ENCODE measurements around the gene SPOCK2. TPM values are rescaled to one million over a fixed set of nuclear protein-coding genes. Genes with fewer than 3 reads are reported as not detected.

The SPOCK2 gene
- total and polyA plus RNA-seq, 2 of the 13 experiments (the other 11 are each of a cell fraction or from before 2014, with no cell fraction given): 8.6 to 30.6 TPM

DNA sequence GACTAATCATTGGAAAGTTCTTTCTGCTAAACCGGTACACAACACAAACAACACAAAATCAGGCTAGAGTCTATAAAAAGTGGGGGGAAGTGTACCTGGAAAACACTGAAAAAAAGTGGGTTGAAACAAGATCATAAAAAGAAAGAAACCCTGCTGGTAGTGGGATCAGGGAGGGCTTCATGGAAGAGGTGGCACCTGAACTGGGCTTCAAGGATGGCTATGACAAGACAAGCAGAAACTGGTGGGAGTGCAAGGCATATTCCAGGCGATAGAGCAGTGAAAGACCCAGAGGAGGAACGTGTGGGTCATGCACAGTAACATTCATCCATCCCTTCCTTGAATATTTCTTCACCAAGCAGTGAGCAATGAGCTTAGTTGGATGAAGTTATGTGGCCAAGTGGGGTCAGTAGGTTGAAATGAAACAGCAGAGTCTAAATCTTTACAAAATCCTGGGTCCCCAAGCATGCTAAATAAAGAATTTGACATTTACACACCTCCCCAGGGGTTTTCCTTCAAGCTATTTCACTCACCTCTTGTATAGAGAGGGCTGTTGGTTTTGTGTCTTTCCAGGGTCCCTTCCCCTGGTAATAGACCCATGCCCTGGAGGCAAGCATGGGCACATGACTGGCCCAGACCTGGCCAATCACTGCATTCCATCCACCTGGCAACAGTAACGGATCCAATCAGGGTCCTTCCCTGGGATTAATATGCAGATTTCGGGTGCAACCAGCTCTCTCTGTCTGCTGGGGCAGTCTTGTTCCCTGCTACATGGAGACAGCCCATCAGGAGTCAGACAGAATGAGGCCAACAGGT lies 38.2 kb downstream of the SPOCK2 start (continued):
- TF ChIP-seq, protein P1, sequence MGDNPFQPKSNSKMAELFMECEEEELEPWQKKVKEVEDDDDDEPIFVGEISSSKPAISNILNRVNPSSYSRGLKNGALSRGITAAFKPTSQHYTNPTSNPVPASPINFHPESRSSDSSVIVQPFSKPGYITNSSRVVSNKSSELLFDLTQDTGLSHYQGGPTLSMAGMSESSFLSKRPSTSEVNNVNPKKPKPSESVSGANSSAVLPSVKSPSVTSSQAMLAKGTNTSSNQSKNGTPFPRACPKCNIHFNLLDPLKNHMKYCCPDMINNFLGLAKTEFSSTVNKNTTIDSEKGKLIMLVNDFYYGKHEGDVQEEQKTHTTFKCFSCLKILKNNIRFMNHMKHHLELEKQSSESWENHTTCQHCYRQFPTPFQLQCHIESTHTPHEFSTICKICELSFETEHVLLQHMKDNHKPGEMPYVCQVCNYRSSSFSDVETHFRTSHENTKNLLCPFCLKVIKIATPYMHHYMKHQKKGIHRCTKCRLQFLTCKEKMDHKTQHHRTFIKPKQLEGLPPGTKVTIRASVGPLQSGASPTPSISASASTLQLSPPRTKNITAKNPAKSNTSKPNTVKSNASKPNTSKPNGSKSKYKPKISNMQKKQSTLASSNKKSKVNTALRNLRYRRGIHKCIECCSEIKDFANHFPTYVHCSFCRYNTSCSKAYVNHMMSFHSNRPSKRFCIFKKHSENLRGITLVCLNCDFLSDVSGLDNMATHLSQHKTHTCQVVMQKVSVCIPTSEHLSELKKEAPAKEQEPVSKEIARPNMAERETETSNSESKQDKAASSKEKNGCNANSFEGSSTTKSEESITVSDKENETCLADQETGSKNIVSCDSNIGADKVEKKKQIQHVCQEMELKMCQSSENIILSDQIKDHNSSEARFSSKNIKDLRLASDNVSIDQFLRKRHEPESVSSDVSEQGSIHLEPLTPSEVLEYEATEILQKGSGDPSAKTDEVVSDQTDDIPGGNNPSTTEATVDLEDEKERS (CRISPR knock-in tag; IDR thresholded peaks at IDR 0.05): no peak
- TF ChIP-seq, protein P2, sequence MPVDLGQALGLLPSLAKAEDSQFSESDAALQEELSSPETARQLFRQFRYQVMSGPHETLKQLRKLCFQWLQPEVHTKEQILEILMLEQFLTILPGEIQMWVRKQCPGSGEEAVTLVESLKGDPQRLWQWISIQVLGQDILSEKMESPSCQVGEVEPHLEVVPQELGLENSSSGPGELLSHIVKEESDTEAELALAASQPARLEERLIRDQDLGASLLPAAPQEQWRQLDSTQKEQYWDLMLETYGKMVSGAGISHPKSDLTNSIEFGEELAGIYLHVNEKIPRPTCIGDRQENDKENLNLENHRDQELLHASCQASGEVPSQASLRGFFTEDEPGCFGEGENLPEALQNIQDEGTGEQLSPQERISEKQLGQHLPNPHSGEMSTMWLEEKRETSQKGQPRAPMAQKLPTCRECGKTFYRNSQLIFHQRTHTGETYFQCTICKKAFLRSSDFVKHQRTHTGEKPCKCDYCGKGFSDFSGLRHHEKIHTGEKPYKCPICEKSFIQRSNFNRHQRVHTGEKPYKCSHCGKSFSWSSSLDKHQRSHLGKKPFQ (CRISPR knock-in tag; IDR thresholded peaks at IDR 0.05; ENCODE audit: insufficient replicate concordance): no peak
- TF ChIP-seq ZNF367 (CRISPR knock-in tag; IDR thresholded peaks at IDR 0.05; ENCODE audit: borderline replicate concordance) (no peak), ZBTB7A (CRISPR knock-in tag; IDR thresholded peaks at IDR 0.05) (no peak), ZFP82 (CRISPR knock-in tag; IDR thresholded peaks at IDR 0.05; ENCODE audit: borderline replicate concordance) (no peak), HNRNPUL1 (IDR thresholded peaks at IDR 0.05; ENCODE audit: low read depth, low read length) (no peak), ZC3H4 (CRISPR knock-in tag; IDR thresholded peaks at IDR 0.05; ENCODE audit: borderline replicate concordance) (no peak), RFX5 (IDR thresholded peaks at IDR 0.05; ENCODE audit: low read depth, low read length) (peak; percentile 96), ZNF562 (CRISPR knock-in tag; IDR thresholded peaks at IDR 0.05; ENCODE audit: borderline replicate concordance) (no peak), ZNF335 (CRISPR knock-in tag; IDR thresholded peaks at IDR 0.05) (no peak), TAF1 (CRISPR knock-in tag; IDR thresholded peaks at IDR 0.05) (no peak), RFXAP (CRISPR knock-in tag; IDR thresholded peaks at IDR 0.05; ENCODE audit: borderline replicate concordance) (peak; percentile 99), ATF1 (CRISPR knock-in tag; IDR thresholded peaks at IDR 0.05) (no peak), SUZ12 (IDR thresholded peaks at IDR 0.05; ENCODE audit: low read depth, low read length) (no peak), ZNF512 (CRISPR knock-in tag; IDR thresholded peaks at IDR 0.05) (no peak), ZNF30 (CRISPR knock-in tag; IDR thresholded peaks at IDR 0.05) (no peak), ZNF432 (CRISPR knock-in tag; IDR thresholded peaks at IDR 0.05; ENCODE audit: borderline replicate concordance) (no peak)
- TF ChIP-seq, protein P3, sequence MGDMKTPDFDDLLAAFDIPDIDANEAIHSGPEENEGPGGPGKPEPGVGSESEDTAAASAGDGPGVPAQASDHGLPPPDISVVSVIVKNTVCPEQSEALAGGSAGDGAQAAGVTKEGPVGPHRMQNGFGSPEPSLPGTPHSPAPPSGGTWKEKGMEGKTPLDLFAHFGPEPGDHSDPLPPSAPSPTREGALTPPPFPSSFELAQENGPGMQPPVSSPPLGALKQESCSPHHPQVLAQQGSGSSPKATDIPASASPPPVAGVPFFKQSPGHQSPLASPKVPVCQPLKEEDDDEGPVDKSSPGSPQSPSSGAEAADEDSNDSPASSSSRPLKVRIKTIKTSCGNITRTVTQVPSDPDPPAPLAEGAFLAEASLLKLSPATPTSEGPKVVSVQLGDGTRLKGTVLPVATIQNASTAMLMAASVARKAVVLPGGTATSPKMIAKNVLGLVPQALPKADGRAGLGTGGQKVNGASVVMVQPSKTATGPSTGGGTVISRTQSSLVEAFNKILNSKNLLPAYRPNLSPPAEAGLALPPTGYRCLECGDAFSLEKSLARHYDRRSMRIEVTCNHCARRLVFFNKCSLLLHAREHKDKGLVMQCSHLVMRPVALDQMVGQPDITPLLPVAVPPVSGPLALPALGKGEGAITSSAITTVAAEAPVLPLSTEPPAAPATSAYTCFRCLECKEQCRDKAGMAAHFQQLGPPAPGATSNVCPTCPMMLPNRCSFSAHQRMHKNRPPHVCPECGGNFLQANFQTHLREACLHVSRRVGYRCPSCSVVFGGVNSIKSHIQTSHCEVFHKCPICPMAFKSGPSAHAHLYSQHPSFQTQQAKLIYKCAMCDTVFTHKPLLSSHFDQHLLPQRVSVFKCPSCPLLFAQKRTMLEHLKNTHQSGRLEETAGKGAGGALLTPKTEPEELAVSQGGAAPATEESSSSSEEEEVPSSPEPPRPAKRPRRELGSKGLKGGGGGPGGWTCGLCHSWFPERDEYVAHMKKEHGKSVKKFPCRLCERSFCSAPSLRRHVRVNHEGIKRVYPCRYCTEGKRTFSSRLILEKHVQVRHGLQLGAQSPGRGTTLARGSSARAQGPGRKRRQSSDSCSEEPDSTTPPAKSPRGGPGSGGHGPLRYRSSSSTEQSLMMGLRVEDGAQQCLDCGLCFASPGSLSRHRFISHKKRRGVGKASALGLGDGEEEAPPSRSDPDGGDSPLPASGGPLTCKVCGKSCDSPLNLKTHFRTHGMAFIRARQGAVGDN (CRISPR knock-in tag; IDR thresholded peaks at IDR 0.05): no peak

Measured in HepG2 (cell line).